Activated B cell treated with CpG ODN at 0.5 μM for 24 hours (primary cell): ENCODE measurements around the gene ZNF334. TPM values are rescaled to one million over a fixed set of nuclear protein-coding genes. Genes with fewer than 3 reads are reported as not detected.

Experiments
- ATAC-seq: fragments of 200-7000 bp; cut with Tn5 transposase; one replicate; pipeline ENCODE4 v1.10.0; 2021; ENCODE audit warnings: low read depth, mild to moderate bottlenecking, moderate library complexity
- CTCF ChIA-PET: fragments of 350-600 bp; sonication (Branson Sonifier 250); formaldehyde crosslinking; loops from one replicate; lab custom pipeline; 2021; ENCODE audit warnings: antibody characterized with exemption; lab: Charles Lee
- POLR2A ChIA-PET: fragments of 350-600 bp; sonication (Branson Sonifier 250); formaldehyde crosslinking; loops from one replicate; lab custom pipeline; 2021; ENCODE audit warnings: antibody characterized with exemption; lab: Charles Lee
- DNase-seq: peaks from one replicate; pipeline ENCODE4 v3.0.0; 2022
- H3K27ac Mint-ChIP-seq: one replicate; pipeline ENCODE4 v1.8.0; 2020; ENCODE audit warnings: mixed read lengths
- H3K27me3 Mint-ChIP-seq: one replicate; pipeline ENCODE4 v1.8.0; 2021; ENCODE audit warnings: mixed read lengths
- H3K36me3 Mint-ChIP-seq: one replicate; pipeline ENCODE4 v1.8.0; 2021; ENCODE audit warnings: low read depth, mixed read lengths
- H3K4me1 Mint-ChIP-seq: one replicate; pipeline ENCODE4 v1.8.0; 2021; ENCODE audit warnings: mixed read lengths
- H3K4me3 Mint-ChIP-seq: one replicate; pipeline ENCODE4 v1.8.0; 2020; ENCODE audit warnings: mild to moderate bottlenecking, mixed read lengths
- H3K9me3 Mint-ChIP-seq: one replicate; pipeline ENCODE4 v1.8.0; 2020; ENCODE audit warnings: mixed read lengths
- intact Hi-C: fragments of 100-400 bp; cut with micrococcal nuclease; formaldehyde crosslinking; loops from one replicate; pipeline ENCODE4 v1.15.1; 2024
- total RNA-seq: library from RNA; stranded (reverse); gene quantifications from 2 replicates; pipeline ENCODE4 v1.2.3, GENCODE V29; 2022
- TF ChIP-seq, protein P1 (sequence below): fragments of 200-600 bp; IDR thresholded peaks from one replicate; pipeline ENCODE4 v1.8.0; 2022; ENCODE audit warnings: antibody characterized with exemption, mild to moderate bottlenecking

The ZNF334 gene
- total RNA-seq, 1 donor from 2014 or later = 0.27 TPM

DNA sequence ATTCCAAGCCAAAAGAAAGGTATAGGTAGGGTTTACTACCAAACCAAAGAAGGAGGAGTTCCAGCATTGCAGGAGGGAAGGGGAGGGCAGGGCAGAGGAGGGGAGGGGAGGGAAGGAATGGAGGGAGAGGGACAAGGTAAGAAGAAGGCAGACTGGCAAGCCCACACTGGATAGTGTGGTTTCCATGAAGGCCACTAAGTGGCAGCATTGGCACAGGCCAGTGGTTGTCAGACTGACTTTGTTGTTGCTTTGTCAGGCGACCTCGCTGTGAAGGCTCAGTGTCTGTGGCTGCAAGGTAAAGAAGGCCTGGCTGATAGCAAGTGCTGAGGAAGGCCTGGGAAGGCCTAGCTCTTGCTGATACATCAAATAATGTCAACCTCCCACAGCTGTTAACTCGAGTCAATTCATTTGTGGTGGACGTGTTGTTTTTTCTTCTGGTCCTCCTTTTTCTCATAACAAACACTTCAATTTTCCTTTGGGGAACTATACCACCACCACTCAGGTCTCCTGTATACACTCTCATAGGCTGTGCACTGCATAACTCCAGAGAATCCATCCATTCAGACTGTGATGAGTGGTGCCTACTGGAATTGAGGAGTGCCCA lies 7.7 kb upstream of the ZNF334 start:
- no peak for DNase-seq
- Mint-ChIP-seq H3K27ac (no peak overlapping the region), H3K4me3 (no peak overlapping the region), H3K4me1 (no peaks in the 10 kb centered on the region), H3K27me3 (peaks cover 17% of the 10 kb centered on the region), H3K36me3 (no peaks in the 10 kb centered on the region), H3K9me3 (no peaks in the 10 kb centered on the region)
- intact Hi-C loops = loop anchor here (1.0 to 2.0 kb wide), 2 partner anchors 41 to 72 kb away; no protein-coding TSS in a partner anchor
- CTCF ChIA-PET = interaction anchor here (0.8 to 6.3 kb wide), 3 partner anchors 41 to 160 kb away, joined by 3 to 50 read pairs (median 7); no protein-coding TSS in a partner anchor
- POLR2A ChIA-PET = no interaction called here
- peak; percentile 79 for ATAC-seq
- TF ChIP-seq, protein P1, sequence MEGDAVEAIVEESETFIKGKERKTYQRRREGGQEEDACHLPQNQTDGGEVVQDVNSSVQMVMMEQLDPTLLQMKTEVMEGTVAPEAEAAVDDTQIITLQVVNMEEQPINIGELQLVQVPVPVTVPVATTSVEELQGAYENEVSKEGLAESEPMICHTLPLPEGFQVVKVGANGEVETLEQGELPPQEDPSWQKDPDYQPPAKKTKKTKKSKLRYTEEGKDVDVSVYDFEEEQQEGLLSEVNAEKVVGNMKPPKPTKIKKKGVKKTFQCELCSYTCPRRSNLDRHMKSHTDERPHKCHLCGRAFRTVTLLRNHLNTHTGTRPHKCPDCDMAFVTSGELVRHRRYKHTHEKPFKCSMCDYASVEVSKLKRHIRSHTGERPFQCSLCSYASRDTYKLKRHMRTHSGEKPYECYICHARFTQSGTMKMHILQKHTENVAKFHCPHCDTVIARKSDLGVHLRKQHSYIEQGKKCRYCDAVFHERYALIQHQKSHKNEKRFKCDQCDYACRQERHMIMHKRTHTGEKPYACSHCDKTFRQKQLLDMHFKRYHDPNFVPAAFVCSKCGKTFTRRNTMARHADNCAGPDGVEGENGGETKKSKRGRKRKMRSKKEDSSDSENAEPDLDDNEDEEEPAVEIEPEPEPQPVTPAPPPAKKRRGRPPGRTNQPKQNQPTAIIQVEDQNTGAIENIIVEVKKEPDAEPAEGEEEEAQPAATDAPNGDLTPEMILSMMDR = no peak

DNA sequence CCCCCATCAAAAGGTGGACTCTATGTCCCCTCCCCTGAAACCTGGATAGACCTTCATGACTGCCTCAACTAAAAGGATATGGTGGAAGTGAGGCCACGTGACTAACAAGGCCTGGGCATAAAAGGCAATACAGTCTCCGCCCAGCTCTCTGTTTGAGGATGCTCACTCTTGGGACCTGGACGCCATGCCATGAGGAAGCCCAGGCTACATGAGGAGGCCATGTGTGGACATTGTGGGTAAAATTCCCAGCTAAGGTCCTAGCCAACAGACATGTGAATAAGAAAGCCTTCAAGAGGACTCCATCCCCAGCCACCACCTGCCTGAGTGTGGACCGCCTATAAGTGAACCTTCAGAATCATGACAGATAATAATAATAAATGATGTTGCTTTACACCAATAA lies 7.2 kb upstream of the ZNF334 start:
- POLR2A ChIA-PET = no interaction called here
- ATAC-seq (no peak), DNase-seq (no peak)
- Mint-ChIP-seq H3K27ac (no peak overlapping the region), H3K4me3 (no peak overlapping the region), H3K4me1 (no peaks in the 10 kb centered on the region), H3K36me3 (no peaks in the 10 kb centered on the region), H3K9me3 (no peaks in the 10 kb centered on the region), H3K27me3 (peaks cover 17% of the 10 kb centered on the region)
- intact Hi-C loops = loop anchor here (2.0 kb wide), 1 partner anchor 72 kb away; no protein-coding TSS in a partner anchor
- CTCF ChIA-PET = interaction anchor here (0.8 to 6.3 kb wide), 2 partner anchors 74 to 161 kb away, joined by 3 to 50 read pairs; no protein-coding TSS in a partner anchor
- TF ChIP-seq, protein P1 = no peak

GRCh38 chr20:46519471-46520068 lies 6.2 kb upstream of the ZNF334 start:
- TF ChIP-seq, protein P1 = no peak
- CTCF ChIA-PET = interaction anchor here (6.3 kb wide), 1 partner anchor 162 kb away, joined by 50 read pairs; no protein-coding TSS in a partner anchor
- DNase-seq (no peak), ATAC-seq (no peak)
- intact Hi-C loops = loop anchor here (2.0 kb wide), 1 partner anchor 73 kb away; no protein-coding TSS in a partner anchor
- H3K27me3 Mint-ChIP-seq = peaks cover 17% of the 10 kb centered on the region
- no peaks in the 10 kb centered on the region for H3K4me1 Mint-ChIP-seq
- H3K9me3 Mint-ChIP-seq = no peaks in the 10 kb centered on the region
- H3K4me3 Mint-ChIP-seq = no peak overlapping the region
- POLR2A ChIA-PET = no interaction called here
- H3K36me3 Mint-ChIP-seq = no peaks in the 10 kb centered on the region
- H3K27ac Mint-ChIP-seq = no peak overlapping the region

DNA sequence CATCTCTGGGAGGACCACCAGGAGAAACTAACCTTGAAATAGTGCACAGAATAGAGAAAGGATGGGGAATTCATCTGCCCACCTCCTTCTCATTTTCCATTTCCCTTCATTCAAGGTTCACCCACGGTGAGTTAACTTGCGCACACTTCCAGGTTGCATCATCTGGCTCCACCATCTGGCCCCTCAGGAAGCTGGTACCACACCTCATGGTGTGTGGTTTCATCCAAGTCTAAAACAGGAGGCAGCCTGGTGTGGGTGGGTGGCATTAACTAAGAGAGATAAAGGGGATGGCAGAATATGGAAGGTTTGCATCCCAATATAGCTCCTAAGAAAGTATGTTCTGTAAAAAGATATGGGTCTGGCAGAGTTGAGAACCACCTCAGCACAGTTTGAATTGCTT lies 3.8 kb downstream of the ZNF334 start:
- H3K4me3 Mint-ChIP-seq = no peak overlapping the region
- no peaks in the 10 kb centered on the region for H3K36me3 Mint-ChIP-seq
- TF ChIP-seq, protein P1 = no peak
- ChIA-PET POLR2A (no interaction called here), CTCF (no interaction called here)
- H3K27me3 Mint-ChIP-seq = peaks cover 30% of the 10 kb centered on the region
- H3K9me3 Mint-ChIP-seq = no peaks in the 10 kb centered on the region
- no peak for ATAC-seq
- peaks cover 10% of the 10 kb centered on the region for H3K4me1 Mint-ChIP-seq
- no peak overlapping the region for H3K27ac Mint-ChIP-seq
- intact Hi-C loops = no loop called here
- DNase-seq = no peak

- DNase-seq (no peak), ATAC-seq (no peak)
- TF ChIP-seq, protein P1 = no peak
- intact Hi-C loops = no loop called here
- peaks cover 34% of the 10 kb centered on the region for H3K27me3 Mint-ChIP-seq
- ChIA-PET CTCF (no interaction called here), POLR2A (no interaction called here)
- H3K4me1 Mint-ChIP-seq = peaks cover 2% of the 10 kb centered on the region
- H3K9me3 Mint-ChIP-seq = peaks cover 13% of the 10 kb centered on the region
- H3K27ac Mint-ChIP-seq = no peak overlapping the region
- H3K4me3 Mint-ChIP-seq = no peak overlapping the region
- H3K36me3 Mint-ChIP-seq = no peaks in the 10 kb centered on the region
These were observed 5.5 kb downstream of the ZNF334 start for GRCh38 chr20:46507760-46508407.
